ENCODE data around the gene PLIN5. TPM values are rescaled to one million over a fixed set of nuclear protein-coding genes. Genes with fewer than 3 reads are reported as not detected.

Gene PLIN5
- polyA plus RNA-seq, 3 donors: 2.3 to 3.2 (median 2.3) TPM

- no peak for DNase-seq (ENCODE audit: low read depth in 3 of 3, low spot score in 2 of 3)
Measured at GRCh38 chr19:4506449-4507149, 28.4 kb downstream of the PLIN5 start.

- DNase-seq (ENCODE audit: low read depth in 3 of 3, low spot score in 2 of 3): no peak
Measured at GRCh38 chr19:4505570-4506448, 29.2 kb downstream of the PLIN5 start.

- no peak for DNase-seq (ENCODE audit: low read depth in 3 of 3, low spot score in 2 of 3)
Measured at GRCh38 chr19:4504891-4505569, 30.0 kb downstream of the PLIN5 start.

- DNase-seq (ENCODE audit: low read depth in 3 of 3, low spot score in 2 of 3): no peak
Measured at GRCh38 chr19:4504297-4504701, 30.7 kb downstream of the PLIN5 start.

GRCh38 chr19:4503825-4504170 lies 31.2 kb downstream of the PLIN5 start:
- no peak for DNase-seq (ENCODE audit: low read depth in 3 of 3, low spot score in 2 of 3)

GRCh38 chr19:4503132-4503824 lies 31.7 kb downstream of the PLIN5 start:
- DNase-seq (ENCODE audit: low read depth in 3 of 3, low spot score in 2 of 3): no peak

- no peak for DNase-seq (ENCODE audit: low read depth in 3 of 3, low spot score in 2 of 3)
Measured at GRCh38 chr19:4502282-4503131, 32.5 kb downstream of the PLIN5 start.

- no peak for DNase-seq (ENCODE audit: low read depth in 3 of 3, low spot score in 2 of 3)
Measured at GRCh38 chr19:4501691-4502090, 33.3 kb downstream of the PLIN5 start.

GRCh38 chr19:4500841-4501591 lies 34.0 kb downstream of the PLIN5 start:
- no peak for DNase-seq (ENCODE audit: low read depth in 3 of 3, low spot score in 2 of 3)

- DNase-seq (ENCODE audit: low read depth in 3 of 3, low spot score in 2 of 3): no peak
Measured at GRCh38 chr19:4499855-4500254, 35.2 kb downstream of the PLIN5 start.

GRCh38 chr19:4499318-4499717 lies 35.7 kb downstream of the PLIN5 start:
- no peak for DNase-seq (ENCODE audit: low read depth in 3 of 3, low spot score in 2 of 3)

GRCh38 chr19:4498694-4499093 lies 36.3 kb downstream of the PLIN5 start:
- DNase-seq (ENCODE audit: low read depth in 3 of 3, low spot score in 2 of 3): no peak

GRCh38 chr19:4497770-4498389 lies 37.1 kb downstream of the PLIN5 start:
- no peak for DNase-seq (ENCODE audit: low read depth in 3 of 3, low spot score in 2 of 3)

GRCh38 chr19:4496304-4496703 lies 38.7 kb downstream of the PLIN5 start:
- DNase-seq (ENCODE audit: low read depth in 3 of 3, low spot score in 2 of 3): no peak

GRCh38 chr19:4495471-4495870 lies 39.6 kb downstream of the PLIN5 start:
- no peak for DNase-seq (ENCODE audit: low read depth in 3 of 3, low spot score in 2 of 3)

GRCh38 chr19:4494691-4495064 lies 40.3 kb downstream of the PLIN5 start:
- DNase-seq (ENCODE audit: low read depth in 3 of 3, low spot score in 2 of 3): no peak

- no peak for DNase-seq (ENCODE audit: low read depth in 3 of 3, low spot score in 2 of 3)
Measured at GRCh38 chr19:4493929-4494690, 40.9 kb downstream of the PLIN5 start.

All from right renal cortex interstitium (tissue), 3 donors.